HCT116 (cell line): ENCODE data around the gene NT5DC2. TPM values are rescaled to one million over a fixed set of nuclear protein-coding genes. Genes with fewer than 3 reads are reported as not detected.

ENCODE experiments used
- ATAC-seq: fragments of 200-7000 bp; cut with Tn5 transposase; 2 replicates; pipeline ENCODE4 v1.9.1; 2020; ENCODE audit warnings: mild to moderate bottlenecking, moderate library complexity
- BruUV-seq: library from RNA; stranded (reverse); fragments of 400-500 nt; replicated peaks from 2 replicates; lab custom pipeline; 2021; lab: Mats Ljungman, UMichigan
- CTCF ChIA-PET: fragments of 300-600 bp; sonication (Branson Sonifier 250); formaldehyde crosslinking; loops from one replicate; lab custom pipeline; 2021; ENCODE audit warnings: antibody characterized with exemption; lab: Charles Lee
- POLR2A ChIA-PET: fragments of 300-600, 350-600 bp; sonication (Branson Sonifier 250); formaldehyde crosslinking; loops from one replicate; lab custom pipeline; 2021; ENCODE audit warnings: antibody characterized with exemption; lab: Charles Lee
- RAD21 ChIA-PET, 2 experiments: fragments of 300-600 bp; sonication (Branson Sonifier 250); formaldehyde crosslinking; loops; one replicate each; lab custom pipeline; 2023; ENCODE audit warnings: low total read pairs in 2 of 2; ENCODE audit not compliant: uncharacterized antibody in 2 of 2, unreplicated experiment in 2 of 2, low non-redundant PET in 1 of 2; lab: Charles Lee
- DNase-seq: peaks from one replicate; pipeline ENCODE4 v3.0.0-alpha.2; 2010; ENCODE audit warnings: low read depth, low spot score
- H2AFZ ChIP-seq: fragments of 200-600 bp; shearing (Covaris generic), sonication (generic); 2 replicates; pipeline ENCODE4 v1.6.1; 2017; ENCODE audit warnings: low read depth, mixed run types, mixed read lengths, antibody characterized with exemption, low read length; ENCODE audit not compliant: poor library complexity, severe bottlenecking
- H3K27ac ChIP-seq: 2 replicates; pipeline ENCODE4 v1.5.1; 2012; ENCODE audit warnings: low read depth, low read length
- H3K27me3 ChIP-seq: fragments of 200-600 bp; sonication (generic); 2 replicates; pipeline ENCODE4 v1.6.1; 2016; ENCODE audit warnings: mixed run types, low read length, mixed read lengths; ENCODE audit not compliant: insufficient read depth
- H3K36me3 ChIP-seq, 2 experiments: fragments of 200-500 bp in 1 of 2; fragments of 200-600 bp in 1 of 2; sonication (Bioruptor generic) in 1 of 2; sonication (generic) in 1 of 2; 2 replicates each; pipeline versions ENCODE4 v1.5.1 to v1.6.1; 2014 to 2016; ENCODE audit warnings: low read length in 2 of 2, inconsistent platforms in 1 of 2, mixed read lengths in 1 of 2, mixed run types in 1 of 2; ENCODE audit not compliant: insufficient read depth in 2 of 2, control insufficient read depth in 1 of 2
- H3K4me1 ChIP-seq, 2 experiments: fragments of 200-600 bp in 1 of 2; sonication (generic) in 1 of 2; 2 replicates each; pipeline versions ENCODE4 v1.5.1 to v1.6.1; 2012 to 2017; ENCODE audit warnings: low read length in 2 of 2, inconsistent platforms in 1 of 2, mild to moderate bottlenecking in 1 of 2, mixed read lengths in 1 of 2, mixed run types in 1 of 2, moderate library complexity in 1 of 2; ENCODE audit not compliant: insufficient read depth in 2 of 2, control insufficient read depth in 1 of 2
- H3K4me2 ChIP-seq: fragments of 200-600 bp; sonication (generic); 2 replicates; pipeline ENCODE4 v1.6.1; 2017; ENCODE audit warnings: mixed run types, low read length, mixed read lengths
- H3K4me3 ChIP-seq, 2 experiments: fragments of 200-600 bp in 1 of 2; sonication (generic) in 1 of 2; replicated peaks in 1 of 2; 2 replicates each; pipeline ENCODE4 v1.5.1; 2011 to 2016; ENCODE audit warnings: low read length in 2 of 2, control low read depth in 1 of 2, low read depth in 1 of 2, mild to moderate bottlenecking in 1 of 2, mixed read lengths in 1 of 2, mixed run types in 1 of 2
- H3K79me2 ChIP-seq: fragments of 200-600 bp; sonication (generic); 2 replicates; pipeline ENCODE4 v1.6.1; 2017; ENCODE audit warnings: mild to moderate bottlenecking, mixed run types, low read length, moderate library complexity, mixed read lengths; ENCODE audit not compliant: insufficient read depth
- H3K9ac ChIP-seq: fragments of 200-600 bp; sonication (generic); 2 replicates; pipeline ENCODE4 v1.6.1; 2016; ENCODE audit warnings: low read length, mixed read lengths
- H3K9me2 ChIP-seq: fragments of 200-600 bp; sonication (generic), shearing (Covaris generic); 2 replicates; pipeline ENCODE4 v1.6.1; 2017; ENCODE audit warnings: mixed run types, mild to moderate bottlenecking, moderate library complexity; ENCODE audit not compliant: insufficient read depth
- H3K9me3 ChIP-seq, 2 experiments: fragments of 200-500 bp in 1 of 2; fragments of 200-600 bp in 1 of 2; sonication (Bioruptor generic) in 1 of 2; sonication (generic) in 1 of 2; 2 replicates each; pipeline ENCODE4 v1.6.1; 2014 to 2017; ENCODE audit warnings: low read length in 2 of 2, mixed read lengths in 2 of 2, inconsistent platforms in 1 of 2, low read depth in 1 of 2, mild to moderate bottlenecking in 1 of 2, mixed run types in 1 of 2, moderate library complexity in 1 of 2; ENCODE audit not compliant: control insufficient read depth in 1 of 2, insufficient read depth in 1 of 2
- H4K20me1 ChIP-seq: fragments of 200-600 bp; sonication (generic), shearing (Covaris generic); 2 replicates; pipeline ENCODE4 v1.6.1; 2017; ENCODE audit warnings: mixed run types, mild to moderate bottlenecking, moderate library complexity; ENCODE audit not compliant: insufficient read depth
- CBX3 ChIP-seq: IDR thresholded peaks from 2 replicates; pipeline ENCODE4 v1.6.1; 2012; ENCODE audit warnings: low read depth
- CEBPB ChIP-seq: IDR thresholded peaks from 2 replicates; pipeline ENCODE4 v1.6.1; 2012; ENCODE audit warnings: low read depth
- EGR1 ChIP-seq: IDR thresholded peaks from 2 replicates; pipeline ENCODE4 v1.6.1; 2012; ENCODE audit warnings: low read depth
- ELF1 ChIP-seq: IDR thresholded peaks from 2 replicates; pipeline ENCODE4 v1.6.1; 2012; ENCODE audit warnings: low read depth, borderline replicate concordance
- EZH2phosphoT487 ChIP-seq: fragments of 200-600 bp; IDR thresholded peaks from 2 replicates; pipeline ENCODE4 v1.6.1; 2018; ENCODE audit warnings: antibody characterized with exemption, borderline replicate concordance
- FOSL1 ChIP-seq: IDR thresholded peaks from 2 replicates; pipeline ENCODE4 v1.6.1; 2012; ENCODE audit warnings: low read depth
- JUND ChIP-seq: IDR thresholded peaks from 2 replicates; pipeline ENCODE4 v1.6.1; 2012
- MAX ChIP-seq: IDR thresholded peaks from 2 replicates; pipeline ENCODE4 v1.6.1; 2012
- POLR2A ChIP-seq: IDR thresholded peaks from 2 replicates; pipeline ENCODE4 v1.7.0; 2011; ENCODE audit warnings: borderline replicate concordance; ENCODE audit not compliant: insufficient read depth, insufficient read length; ENCODE audit errors: extremely low read depth
- POLR2AphosphoS5 ChIP-seq: IDR thresholded peaks from 2 replicates; pipeline ENCODE4 v1.6.1; 2011; ENCODE audit warnings: mild to moderate bottlenecking, low read depth, low read length, moderate library complexity
- RAD21 ChIP-seq: IDR thresholded peaks from 2 replicates; pipeline ENCODE4 v1.6.1; 2012; ENCODE audit warnings: low read depth, mild to moderate bottlenecking
- REST ChIP-seq: IDR thresholded peaks from 2 replicates; pipeline ENCODE4 v1.6.1; 2012; ENCODE audit warnings: low read depth
- SIN3A ChIP-seq: IDR thresholded peaks from 2 replicates; pipeline ENCODE4 v1.6.1; 2012; ENCODE audit warnings: low read depth
- SP1 ChIP-seq: IDR thresholded peaks from 2 replicates; pipeline ENCODE4 v1.6.1; 2012; ENCODE audit warnings: low read depth
- TCF7L2 ChIP-seq: IDR thresholded peaks from 2 replicates; pipeline ENCODE4 v1.7.0; 2011; ENCODE audit warnings: borderline replicate concordance, inconsistent platforms; ENCODE audit not compliant: insufficient read depth, insufficient read length; ENCODE audit errors: extremely low read depth
- YY1 ChIP-seq: IDR thresholded peaks from 2 replicates; pipeline ENCODE4 v1.6.1; 2011; ENCODE audit warnings: low read length, low read depth, moderate library complexity, mild to moderate bottlenecking; ENCODE audit not compliant: insufficient replicate concordance; ENCODE audit errors: extremely low read depth
- ZFX ChIP-seq: fragments of 450-650 bp; IDR thresholded peaks from 2 replicates; pipeline ENCODE4 v1.6.1; 2017
- ZNF274 ChIP-seq: fragments of 200-500 bp; sonication (Bioruptor generic); IDR thresholded peaks from 2 replicates; pipeline ENCODE4 v1.6.1; 2014; ENCODE audit warnings: mild to moderate bottlenecking, low read depth, low read length, inconsistent platforms
- intact Hi-C: fragments of 100-400 bp; cut with micrococcal nuclease; formaldehyde crosslinking; loops from 2 replicates; pipeline ENCODE4 v1.10.0; 2022
- total RNA-seq: library from RNA; stranded (reverse); gene quantifications from one replicate; pipeline ENCODE4 v1.2.1, GENCODE V29; 2021; ENCODE audit not compliant: unreplicated experiment
- TF ChIP-seq, protein P1 (sequence below): IDR thresholded peaks from 2 replicates; pipeline ENCODE4 v1.6.1; 2012
- TF ChIP-seq, protein P2 (sequence below), 3 experiments: fragments of 200-600 bp in 1 of 3; sonication (generic) in 1 of 3; IDR thresholded peaks in 2 of 3; conservative IDR thresholded peaks in 1 of 3; 2 replicates each; pipeline ENCODE4 v1.5.1; 2012 to 2017; ENCODE audit warnings: low read depth in 2 of 3, low read length in 2 of 3, antibody characterized with exemption in 1 of 3, borderline replicate concordance in 1 of 3, control low read depth in 1 of 3, mild to moderate bottlenecking in 1 of 3, mixed read lengths in 1 of 3, mixed run types in 1 of 3, moderate library complexity in 1 of 3; ENCODE audit not compliant: insufficient read depth in 1 of 3

The NT5DC2 gene
- total RNA-seq, 1 experiment from 2014 or later, result 125 TPM

GRCh38 chr3:52521488-52521824 is 12.2 kb downstream of the NT5DC2 start:
- Histone ChIP-seq H4K20me1 (no peaks in the 10 kb centered on the region), H3K79me2 (no peaks in the 10 kb centered on the region)
- TF ChIP-seq TCF7L2 (no peak), SIN3A (no peak), FOSL1 (no peak), MAX (no peak), POLR2A (no peak), ELF1 (no peak), REST (no peak), JUND (no peak), CEBPB (no peak), CBX3 (no peak), POLR2AphosphoS5 (no peak), EGR1 (no peak), SP1 (no peak), RAD21 (no peak), ZFX (no peak), YY1 (no peak), EZH2phosphoT487 (no peak), ZNF274 (no peak)
- TF ChIP-seq, protein P1, sequence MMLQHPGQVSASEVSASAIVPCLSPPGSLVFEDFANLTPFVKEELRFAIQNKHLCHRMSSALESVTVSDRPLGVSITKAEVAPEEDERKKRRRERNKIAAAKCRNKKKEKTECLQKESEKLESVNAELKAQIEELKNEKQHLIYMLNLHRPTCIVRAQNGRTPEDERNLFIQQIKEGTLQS, result no peak
- TF ChIP-seq, protein P2, sequence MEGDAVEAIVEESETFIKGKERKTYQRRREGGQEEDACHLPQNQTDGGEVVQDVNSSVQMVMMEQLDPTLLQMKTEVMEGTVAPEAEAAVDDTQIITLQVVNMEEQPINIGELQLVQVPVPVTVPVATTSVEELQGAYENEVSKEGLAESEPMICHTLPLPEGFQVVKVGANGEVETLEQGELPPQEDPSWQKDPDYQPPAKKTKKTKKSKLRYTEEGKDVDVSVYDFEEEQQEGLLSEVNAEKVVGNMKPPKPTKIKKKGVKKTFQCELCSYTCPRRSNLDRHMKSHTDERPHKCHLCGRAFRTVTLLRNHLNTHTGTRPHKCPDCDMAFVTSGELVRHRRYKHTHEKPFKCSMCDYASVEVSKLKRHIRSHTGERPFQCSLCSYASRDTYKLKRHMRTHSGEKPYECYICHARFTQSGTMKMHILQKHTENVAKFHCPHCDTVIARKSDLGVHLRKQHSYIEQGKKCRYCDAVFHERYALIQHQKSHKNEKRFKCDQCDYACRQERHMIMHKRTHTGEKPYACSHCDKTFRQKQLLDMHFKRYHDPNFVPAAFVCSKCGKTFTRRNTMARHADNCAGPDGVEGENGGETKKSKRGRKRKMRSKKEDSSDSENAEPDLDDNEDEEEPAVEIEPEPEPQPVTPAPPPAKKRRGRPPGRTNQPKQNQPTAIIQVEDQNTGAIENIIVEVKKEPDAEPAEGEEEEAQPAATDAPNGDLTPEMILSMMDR (IDR thresholded peaks at IDR 0.05 in 2 of 3, conservative IDR thresholded peaks at IDR 0.05 in 1 of 3; ENCODE audit: borderline replicate concordance in 1 of 3, insufficient read depth in 1 of 3, low read depth in 2 of 3, low read length in 2 of 3), result no peak
- TF ChIP-seq, all 23 proteins: peak for 0
- BruUV-seq, result no TSS peak
- ChIA-PET RAD21 (no interaction called here), CTCF (no interaction called here), POLR2A (no interaction called here)
- DNase-seq, result no peak
- H3K4me2 ChIP-seq, result no peak overlapping the region
- H3K4me1 ChIP-seq, result peaks cover 0 to 3% of the 10 kb centered on the region in 2 experiments; a peak in 1 of 4 replicates
- ATAC-seq, result no peak
- no peak overlapping the region for H3K4me3 ChIP-seq
- no peak overlapping the region for H3K27ac ChIP-seq
- no peaks in the 10 kb centered on the region for H3K9me3 ChIP-seq
- H3K9ac ChIP-seq, result no peak overlapping the region
- no peaks in the 10 kb centered on the region for H3K27me3 ChIP-seq
- H2AFZ ChIP-seq, result no peak overlapping the region
- H3K9me2 ChIP-seq, result no peaks in the 10 kb centered on the region
- intact Hi-C loops, result no loop called here
- peaks cover 0 to 3% of the 10 kb centered on the region in 2 experiments; a peak in 1 of 4 replicates for H3K36me3 ChIP-seq
